Mucosa of descending colon (tissue), 3 donors: ENCODE data around the gene MBD3L2. TPM values are rescaled to one million over a fixed set of nuclear protein-coding genes. Genes with fewer than 3 reads are reported as not detected.
"Not testable (repeated sequence)": the region's sequence is repeated elsewhere in the genome, so short reads cannot be mapped to it uniquely, and the experiment has no call there.

Source experiments
- ATAC-seq: fragments of 200-7000 bp; cut with Tn5 transposase; one replicate; pipeline ENCODE4 v1.9.1; 2020; ENCODE audit warnings: mild to moderate bottlenecking, moderate library complexity
- DNase-seq, 3 donors: peaks; one replicate each; pipeline ENCODE4 v3.0.0-alpha.2; 2020
- H3K36me3 ChIP-seq: fragments of 200-600 bp; one replicate; pipeline ENCODE4 v1.8.0; 2021; ENCODE audit warnings: low read depth, mild to moderate bottlenecking
- H3K4me1 ChIP-seq: fragments of 200-600 bp; one replicate; pipeline ENCODE4 v1.8.0; 2021; ENCODE audit warnings: low read depth, mild to moderate bottlenecking
- H3K4me3 ChIP-seq: fragments of 200-600 bp; one replicate; pipeline ENCODE4 v1.8.0; 2021; ENCODE audit warnings: mild to moderate bottlenecking
- H3K9me3 ChIP-seq: fragments of 200-600 bp; one replicate; pipeline ENCODE4 v1.8.0; 2021; ENCODE audit warnings: mild to moderate bottlenecking
- intact Hi-C, 2 donors: fragments of 100-400 bp; cut with DNase I in 1 of 2; cut with micrococcal nuclease in 1 of 2; formaldehyde crosslinking; loops; one replicate each; pipeline versions ENCODE4 v1.11.0 to v1.11.1; 2022; cut with DNase I, micrococcal nuclease
- long read RNA-seq, 2 donors: library from polyadenylated mRNA; unstranded; transcript quantifications; one replicate each; pipeline ENCODE4 v2.0.0, GENCODE V29; 2019 to 2021
- total RNA-seq, 3 donors: library from RNA; stranded (reverse); fragmentation: NEBNext Ultra II Directional in 2 of 3; extraction: Animal tissue kit (Norgen Biotek cat#: 25700) in 2 of 3; gene quantifications; one replicate each; pipeline versions ENCODE4 v1.2.1 to v1.2.4, GENCODE V29; 2021 to 2023
- TF ChIP-seq, protein P1 (sequence below): fragments of 200-600 bp; IDR thresholded peaks from one replicate; pipeline ENCODE4 v1.8.0; 2022; ENCODE audit warnings: antibody characterized with exemption, mild to moderate bottlenecking
- donor health status: DM: no; HTN: no; CAD: no; lungs with moderate emphysema.
- donor health status: DM: no; HTN: no; CAD: no.
- donor health status: DM: no; HTN: yes; CAD: no.

Gene MBD3L2
- total RNA-seq = not detected
- long read RNA-seq, donor 1 = 0 reads
- long read RNA-seq, donor 2 = 0 reads

DNA sequence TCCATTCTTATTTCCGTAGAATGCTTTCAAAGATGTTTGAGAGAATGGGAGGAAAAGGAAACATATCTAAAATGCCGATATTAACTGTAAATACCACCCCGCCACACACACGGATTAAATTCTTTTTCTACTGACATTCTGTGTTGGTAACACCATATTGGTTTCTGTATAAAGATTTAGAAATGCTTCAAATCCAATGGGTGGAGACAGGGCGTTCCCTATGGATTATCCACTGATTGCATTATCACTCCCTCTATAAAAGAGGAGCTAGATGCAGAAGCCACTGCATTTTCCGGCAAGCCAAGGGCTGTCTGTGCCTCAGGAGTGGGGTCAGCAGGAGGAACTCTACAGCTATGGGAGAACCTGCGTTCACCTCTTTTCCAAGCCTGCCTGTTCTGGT lies at the start of gene MBD3L2:
Gene MBD3L2 (plus strand): TSS at position 301 of the 400 bp plus-strand sequence. CDS start 53 bp downstream, at position 354.
- H3K4me3 ChIP-seq, ATAC-seq, intact Hi-C loops, H3K9me3 ChIP-seq, H3K36me3 ChIP-seq, DNase-seq, H3K4me1 ChIP-seq: not testable (repeated sequence)

DNA sequence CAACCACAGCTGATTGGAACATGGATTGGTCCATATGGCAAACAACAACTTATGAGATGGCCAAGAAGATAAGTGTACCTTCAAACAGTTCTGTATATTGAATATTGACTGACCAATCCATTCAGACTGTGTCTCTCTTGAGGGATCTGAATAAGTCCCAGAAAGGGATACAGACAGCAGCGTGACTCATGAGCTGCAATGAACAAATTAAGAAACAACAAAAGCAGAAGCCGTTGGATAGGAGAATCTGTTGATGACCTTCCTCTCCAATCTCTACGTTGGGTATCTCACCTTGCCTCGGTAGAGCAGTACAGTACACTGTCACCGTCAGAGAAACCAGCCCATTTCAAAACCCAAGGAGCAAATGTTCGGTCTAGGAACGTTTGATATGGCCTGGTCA lies 49.2 kb upstream of the MBD3L2 start:
- H3K4me3 ChIP-seq = no peak overlapping the region
- intact Hi-C loops = no loop called here
- ATAC-seq (no peak), DNase-seq (no peak)
- TF ChIP-seq, protein P1, sequence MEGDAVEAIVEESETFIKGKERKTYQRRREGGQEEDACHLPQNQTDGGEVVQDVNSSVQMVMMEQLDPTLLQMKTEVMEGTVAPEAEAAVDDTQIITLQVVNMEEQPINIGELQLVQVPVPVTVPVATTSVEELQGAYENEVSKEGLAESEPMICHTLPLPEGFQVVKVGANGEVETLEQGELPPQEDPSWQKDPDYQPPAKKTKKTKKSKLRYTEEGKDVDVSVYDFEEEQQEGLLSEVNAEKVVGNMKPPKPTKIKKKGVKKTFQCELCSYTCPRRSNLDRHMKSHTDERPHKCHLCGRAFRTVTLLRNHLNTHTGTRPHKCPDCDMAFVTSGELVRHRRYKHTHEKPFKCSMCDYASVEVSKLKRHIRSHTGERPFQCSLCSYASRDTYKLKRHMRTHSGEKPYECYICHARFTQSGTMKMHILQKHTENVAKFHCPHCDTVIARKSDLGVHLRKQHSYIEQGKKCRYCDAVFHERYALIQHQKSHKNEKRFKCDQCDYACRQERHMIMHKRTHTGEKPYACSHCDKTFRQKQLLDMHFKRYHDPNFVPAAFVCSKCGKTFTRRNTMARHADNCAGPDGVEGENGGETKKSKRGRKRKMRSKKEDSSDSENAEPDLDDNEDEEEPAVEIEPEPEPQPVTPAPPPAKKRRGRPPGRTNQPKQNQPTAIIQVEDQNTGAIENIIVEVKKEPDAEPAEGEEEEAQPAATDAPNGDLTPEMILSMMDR = no peak
- no peaks in the 10 kb centered on the region for H3K36me3 ChIP-seq
- H3K4me1 ChIP-seq = no peaks in the 10 kb centered on the region
- no peaks in the 10 kb centered on the region for H3K9me3 ChIP-seq

DNA sequence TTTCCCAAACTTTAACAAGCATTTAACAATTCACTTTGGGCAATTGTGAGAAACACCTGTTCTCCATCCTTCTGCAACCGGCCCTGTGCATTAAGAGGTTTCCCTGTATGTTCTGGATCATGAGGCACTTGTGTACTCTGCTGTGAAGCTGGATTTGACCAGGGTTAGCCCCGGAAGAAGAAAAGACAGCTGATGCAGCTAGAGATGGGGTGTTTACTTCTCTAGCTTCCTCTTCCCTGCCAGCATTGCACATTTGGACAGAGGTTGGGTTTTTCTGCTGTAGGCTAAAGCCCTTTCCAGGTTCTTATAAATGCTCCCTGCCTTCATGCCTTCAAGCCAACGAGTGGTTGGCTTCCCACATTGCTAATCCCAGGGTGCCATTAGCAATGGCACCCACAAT lies 48.8 kb upstream of the MBD3L2 start:
- ATAC-seq (no peak), DNase-seq (no peak)
- intact Hi-C loops = no loop called here
- Histone ChIP-seq H3K4me3 (no peak overlapping the region), H3K9me3 (no peaks in the 10 kb centered on the region), H3K4me1 (no peaks in the 10 kb centered on the region), H3K36me3 (no peaks in the 10 kb centered on the region)
- TF ChIP-seq, protein P1 = no peak

DNA sequence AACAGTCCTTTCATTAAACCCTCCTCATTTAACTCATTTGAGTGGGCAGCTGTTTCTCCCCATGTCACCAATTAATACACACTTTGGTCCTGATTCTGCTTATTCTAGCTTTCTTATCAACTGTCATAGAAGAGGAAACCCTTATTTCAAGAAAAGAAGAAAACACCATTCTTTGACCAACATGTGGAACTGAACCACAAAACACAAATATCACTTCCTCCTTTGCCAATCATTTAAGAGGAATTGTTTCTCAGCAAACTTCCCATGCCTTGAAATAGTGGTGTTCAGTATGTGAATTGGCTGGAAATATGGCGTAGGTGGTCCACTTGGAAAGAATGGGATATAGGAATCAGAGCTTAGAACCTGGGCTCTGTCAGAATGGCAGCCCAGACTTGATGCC lies 48.3 kb upstream of the MBD3L2 start:
- intact Hi-C loops = no loop called here
- Histone ChIP-seq H3K4me3 (no peak overlapping the region), H3K4me1 (no peaks in the 10 kb centered on the region), H3K36me3 (no peaks in the 10 kb centered on the region), H3K9me3 (no peaks in the 10 kb centered on the region)
- DNase-seq = no peak
- ATAC-seq = no peak
- TF ChIP-seq, protein P1 = no peak

DNA sequence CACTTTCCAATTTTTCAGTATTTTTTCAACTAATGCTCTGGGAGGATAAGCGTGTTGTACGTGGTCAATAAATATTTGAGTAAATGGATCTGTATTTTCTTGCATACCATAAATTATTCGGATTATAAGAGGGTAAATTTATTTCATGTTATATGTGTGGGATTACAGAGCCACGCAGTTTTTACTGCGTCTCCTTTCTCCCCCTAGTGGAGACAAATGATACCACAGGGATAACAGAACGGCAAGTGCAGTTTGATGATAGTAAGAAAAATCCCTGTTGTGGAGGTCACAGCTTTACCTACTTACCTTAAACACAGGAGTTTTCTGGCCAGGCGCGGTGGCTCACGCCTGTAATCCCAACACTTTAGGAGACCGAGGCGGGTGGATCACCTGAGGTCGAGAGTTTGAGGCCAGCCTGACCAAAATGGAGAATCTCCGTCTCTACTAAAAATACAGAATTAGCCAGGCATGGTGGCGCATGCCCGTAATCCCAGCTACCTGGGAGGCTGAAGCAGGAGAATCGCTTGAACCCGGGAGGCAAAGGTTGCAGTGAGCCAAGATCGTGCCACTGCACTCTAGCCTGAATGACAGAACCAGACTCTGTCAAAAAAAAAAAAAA lies 44.7 kb upstream of the MBD3L2 start:
- H3K9me3 ChIP-seq = no peaks in the 10 kb centered on the region
- no peaks in the 10 kb centered on the region for H3K36me3 ChIP-seq
- intact Hi-C loops = no loop called here
- TF ChIP-seq, protein P1 = no peak
- no peak for DNase-seq
- ATAC-seq = peak; percentile 61
- H3K4me1 ChIP-seq = no peaks in the 10 kb centered on the region
- H3K4me3 ChIP-seq = no peak overlapping the region

DNA sequence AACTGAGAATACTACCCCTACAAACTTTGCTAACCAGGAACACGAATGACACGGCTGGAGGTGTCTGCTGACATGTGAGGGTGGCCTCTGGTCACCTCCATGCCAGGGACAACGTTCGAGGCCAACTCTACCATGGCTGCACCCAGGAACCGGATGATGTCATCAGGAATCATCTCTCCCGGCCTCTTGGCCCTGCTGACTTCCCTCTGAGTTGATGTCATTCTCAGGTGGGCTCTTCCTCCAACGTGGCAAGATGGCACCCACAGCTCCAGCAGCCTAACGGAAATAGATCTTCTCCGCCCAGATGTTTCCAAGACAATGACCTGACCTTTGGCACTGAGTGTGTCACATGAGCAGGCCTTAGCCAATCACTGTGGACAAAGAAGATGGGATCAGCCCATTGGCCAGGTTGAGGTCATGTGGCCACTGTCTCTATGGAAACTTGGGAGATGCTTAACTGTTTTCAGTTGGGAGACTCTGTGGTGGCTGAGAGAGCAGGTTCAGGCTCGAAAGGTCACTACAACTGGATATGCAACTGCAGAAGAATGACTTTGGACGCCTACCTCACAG lies 42.9 kb upstream of the MBD3L2 start:
- Histone ChIP-seq H3K4me1 (no peaks in the 10 kb centered on the region), H3K36me3 (no peaks in the 10 kb centered on the region), H3K4me3 (no peak overlapping the region), H3K9me3 (no peaks in the 10 kb centered on the region)
- TF ChIP-seq, protein P1 = no peak
- DNase-seq = no peak
- intact Hi-C loops = no loop called here
- no peak for ATAC-seq
